Natural killer cell (primary cell): ENCODE results near the gene PIGS. TPM values are rescaled to one million over a fixed set of nuclear protein-coding genes. Genes with fewer than 3 reads are reported as not detected.

Source experiments
- ATAC-seq, 3 donors: fragments of 150-1000 bp in 2 of 3; fragments of 200-7000 bp in 1 of 3; cut with Tn5 transposase; 1 replicate in 1 of 3; 2 replicates in 2 of 3; pipeline ENCODE4 v1.10.0; 2021; ENCODE audit warnings: mild to moderate bottlenecking in 2 of 3, moderate library complexity in 2 of 3
- DNase-seq, 2 donors: peaks; one replicate each; pipeline versions ENCODE4 v3.0.0 to v3.0.0-alpha.2; 2013 to 2021; ENCODE audit warnings: mixed read lengths in 1 of 2
- H3K27ac ChIP-seq: one replicate; pipeline ENCODE4 v1.5.1; 2013; ENCODE audit warnings: mild to moderate bottlenecking, low read length
- H3K27me3 ChIP-seq: one replicate; pipeline ENCODE4 v1.6.1; 2013; ENCODE audit warnings: low read length; ENCODE audit not compliant: control insufficient read depth, insufficient read depth
- H3K36me3 ChIP-seq: one replicate; pipeline ENCODE4 v1.6.1; 2013; ENCODE audit warnings: low read length; ENCODE audit not compliant: control insufficient read depth, insufficient read depth
- H3K4me1 ChIP-seq: one replicate; pipeline ENCODE4 v1.6.1; 2013; ENCODE audit warnings: low read length; ENCODE audit not compliant: control insufficient read depth, insufficient read depth
- H3K4me3 ChIP-seq: one replicate; pipeline ENCODE4 v1.5.1; 2013; ENCODE audit warnings: low read length
- H3K9me3 ChIP-seq: one replicate; pipeline ENCODE4 v1.6.1; 2013; ENCODE audit warnings: low read length; ENCODE audit not compliant: control insufficient read depth, insufficient read depth
- H3K27ac Mint-ChIP-seq, 2 donors: one replicate each; pipeline ENCODE4 v1.8.0; 2022; ENCODE audit warnings: mild to moderate bottlenecking in 2 of 2, mixed read lengths in 2 of 2, moderate library complexity in 1 of 2
- H3K27me3 Mint-ChIP-seq, 2 donors: one replicate each; pipeline ENCODE4 v1.8.0; 2022; ENCODE audit warnings: low read depth in 2 of 2, mixed read lengths in 2 of 2
- H3K36me3 Mint-ChIP-seq: one replicate; pipeline ENCODE4 v1.8.0; 2022; ENCODE audit warnings: mixed read lengths
- H3K4me1 Mint-ChIP-seq, 2 donors: one replicate each; pipeline ENCODE4 v1.8.0; 2022; ENCODE audit warnings: mixed read lengths in 2 of 2
- H3K4me3 Mint-ChIP-seq: one replicate; pipeline ENCODE4 v1.8.0; 2022; ENCODE audit warnings: mild to moderate bottlenecking, moderate library complexity, mixed read lengths
- H3K9me3 Mint-ChIP-seq, 2 donors: one replicate each; pipeline ENCODE4 v1.8.0; 2022; ENCODE audit warnings: mixed read lengths in 2 of 2
- WGBS: methylation state at CpG from one replicate; pipeline ENCODE4 v1.1.7; 2013; ENCODE audit warnings: missing lambda C conversion rate; ENCODE audit not compliant: insufficient coverage; 5-methylcytosine and 5-hydroxymethylcytosine counted together
- intact Hi-C: fragments of 100-400 bp; cut with micrococcal nuclease; formaldehyde crosslinking; loops from one replicate; pipeline ENCODE4 v1.14.2; 2022
- total RNA-seq, 4 donors: library from RNA; stranded (reverse); fragments of 120-200 nt in 1 of 4; gene quantifications; one replicate each; pipeline versions ENCODE4 v1.2.3 to v1.2.4, GENCODE V29; 2013 to 2022
- TF ChIP-seq, protein P1 (sequence below): fragments of 200-600 bp; IDR thresholded peaks from one replicate; pipeline ENCODE4 v1.8.0; 2022; ENCODE audit warnings: antibody characterized with exemption

PIGS gene
- total RNA-seq, 3 donors from 2014 or later (not counting 1 experiment from before 2014, with no cell fraction given): 88.3 to 95.3 (median 92.3) TPM

DNA sequence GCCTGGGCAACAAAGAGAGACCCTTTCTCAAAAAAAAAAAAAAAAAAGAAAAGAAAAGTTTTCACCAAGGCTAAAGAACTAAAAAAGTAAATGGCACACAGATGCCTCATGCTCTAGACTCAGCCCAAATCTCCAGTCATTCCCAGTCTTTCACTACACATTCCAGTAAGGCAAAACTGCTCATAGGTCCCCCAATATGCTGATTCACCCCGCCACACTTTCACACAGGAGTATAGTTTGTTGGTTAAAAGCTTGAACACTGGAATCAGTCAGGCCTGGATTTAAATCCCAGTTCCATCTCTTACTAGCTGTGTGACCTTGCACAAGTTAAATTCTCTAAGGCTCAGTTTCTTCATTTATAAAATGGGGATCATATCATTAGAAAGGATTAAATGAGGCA lies 1.9 kb downstream of the PIGS start:
- no peaks in the 10 kb centered on the region for H3K36me3 Mint-ChIP-seq
- Histone ChIP-seq H3K27me3 (no peaks in the 10 kb centered on the region), H3K4me3 (no peak overlapping the region), H3K36me3 (no peaks in the 10 kb centered on the region), H3K27ac (no peak overlapping the region), H3K9me3 (no peaks in the 10 kb centered on the region), H3K4me1 (peaks cover 26% of the 10 kb centered on the region)
- peak overlapping the region; percentile 96 for H3K4me3 Mint-ChIP-seq
- H3K4me1 Mint-ChIP-seq: peaks cover 49 to 53% of the 10 kb centered on the region in 2 donors
- no peak for DNase-seq
- intact Hi-C loops: no loop called here
- no peaks in the 10 kb centered on the region for H3K9me3 Mint-ChIP-seq
- no peak for ATAC-seq
- H3K27ac Mint-ChIP-seq: peak overlapping the region; percentile 88 to 91
- no peaks in the 10 kb centered on the region for H3K27me3 Mint-ChIP-seq
- TF ChIP-seq, protein P1, sequence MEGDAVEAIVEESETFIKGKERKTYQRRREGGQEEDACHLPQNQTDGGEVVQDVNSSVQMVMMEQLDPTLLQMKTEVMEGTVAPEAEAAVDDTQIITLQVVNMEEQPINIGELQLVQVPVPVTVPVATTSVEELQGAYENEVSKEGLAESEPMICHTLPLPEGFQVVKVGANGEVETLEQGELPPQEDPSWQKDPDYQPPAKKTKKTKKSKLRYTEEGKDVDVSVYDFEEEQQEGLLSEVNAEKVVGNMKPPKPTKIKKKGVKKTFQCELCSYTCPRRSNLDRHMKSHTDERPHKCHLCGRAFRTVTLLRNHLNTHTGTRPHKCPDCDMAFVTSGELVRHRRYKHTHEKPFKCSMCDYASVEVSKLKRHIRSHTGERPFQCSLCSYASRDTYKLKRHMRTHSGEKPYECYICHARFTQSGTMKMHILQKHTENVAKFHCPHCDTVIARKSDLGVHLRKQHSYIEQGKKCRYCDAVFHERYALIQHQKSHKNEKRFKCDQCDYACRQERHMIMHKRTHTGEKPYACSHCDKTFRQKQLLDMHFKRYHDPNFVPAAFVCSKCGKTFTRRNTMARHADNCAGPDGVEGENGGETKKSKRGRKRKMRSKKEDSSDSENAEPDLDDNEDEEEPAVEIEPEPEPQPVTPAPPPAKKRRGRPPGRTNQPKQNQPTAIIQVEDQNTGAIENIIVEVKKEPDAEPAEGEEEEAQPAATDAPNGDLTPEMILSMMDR: no peak
- WGBS: no CpG with 5 or more reads among the region's 1 CpG

DNA sequence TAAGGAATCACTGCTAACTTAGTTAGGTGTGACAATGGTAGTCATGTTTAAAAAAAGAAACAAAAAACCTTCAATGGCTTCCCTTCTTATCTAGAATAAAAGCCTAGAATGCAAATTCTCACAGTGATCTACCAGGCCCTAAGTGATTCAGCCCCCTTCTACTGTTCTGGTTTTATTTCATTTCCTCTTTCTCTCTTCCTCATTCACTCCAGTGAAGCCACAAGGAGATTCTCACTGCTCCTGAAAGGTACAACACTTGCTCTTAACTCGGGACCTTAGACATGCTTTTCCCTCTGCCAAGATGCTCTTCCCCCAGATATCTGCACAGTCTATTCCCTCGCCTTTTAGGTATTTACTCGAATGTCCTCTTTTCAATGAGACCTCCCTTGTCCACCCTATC lies 3.7 kb downstream of the PIGS start:
- no peaks in the 10 kb centered on the region for H3K36me3 Mint-ChIP-seq
- H3K27ac Mint-ChIP-seq: peak overlapping the region; percentile 28 to 59
- peaks cover 24% of the 10 kb centered on the region for H3K4me1 ChIP-seq
- H3K27me3 ChIP-seq: no peaks in the 10 kb centered on the region
- ATAC-seq (no peak), DNase-seq (peak in 1 of 2 donors; percentile 4)
- H3K4me1 Mint-ChIP-seq: peaks cover 44 to 49% of the 10 kb centered on the region in 2 donors
- no peaks in the 10 kb centered on the region for H3K9me3 Mint-ChIP-seq
- H3K36me3 ChIP-seq: peaks cover 12% of the 10 kb centered on the region
- H3K4me3 ChIP-seq: no peak overlapping the region
- no peak overlapping the region for H3K4me3 Mint-ChIP-seq
- H3K27me3 Mint-ChIP-seq: no peaks in the 10 kb centered on the region
- no peaks in the 10 kb centered on the region for H3K9me3 ChIP-seq
- TF ChIP-seq, protein P1: no peak
- WGBS: 60% methylated on average over 3 of the region's 3 CpGs
- intact Hi-C loops: no loop called here
- H3K27ac ChIP-seq: no peak overlapping the region

DNA sequence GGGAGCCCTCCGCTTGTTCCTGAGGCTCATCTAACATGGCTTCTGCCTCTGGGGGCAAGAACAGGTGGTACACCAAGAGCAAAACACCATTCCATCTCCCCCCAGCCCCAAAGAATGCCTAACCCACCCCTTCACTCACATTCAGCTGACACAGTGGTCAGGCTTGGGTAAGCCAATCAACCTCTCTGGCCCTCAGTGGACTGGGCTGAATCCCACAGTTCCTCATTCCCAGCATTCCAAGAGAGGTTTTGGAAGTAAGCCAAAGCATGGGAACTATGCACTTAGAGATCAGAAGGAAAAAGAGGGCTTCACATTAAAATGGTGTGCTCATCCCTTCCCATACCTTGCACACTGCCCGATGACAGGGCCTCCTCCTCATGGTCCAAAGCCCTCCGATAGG lies 7.8 kb downstream of the PIGS start:
- Histone ChIP-seq H3K4me1 (peaks cover 3% of the 10 kb centered on the region), H3K9me3 (no peaks in the 10 kb centered on the region), H3K36me3 (peaks cover 35% of the 10 kb centered on the region), H3K27me3 (no peaks in the 10 kb centered on the region), H3K4me3 (no peak overlapping the region), H3K27ac (no peak overlapping the region)
- H3K36me3 Mint-ChIP-seq: no peaks in the 10 kb centered on the region
- TF ChIP-seq, protein P1: no peak
- ATAC-seq (no peak), DNase-seq (no peak)
- no peaks in the 10 kb centered on the region for H3K9me3 Mint-ChIP-seq
- H3K27ac Mint-ChIP-seq: no peak overlapping the region
- WGBS: 94% methylated on average over 3 of the region's 3 CpGs
- intact Hi-C loops: no loop called here
- H3K4me3 Mint-ChIP-seq: no peak overlapping the region
- H3K27me3 Mint-ChIP-seq: no peaks in the 10 kb centered on the region
- peaks cover 14 to 19% of the 10 kb centered on the region in 2 donors for H3K4me1 Mint-ChIP-seq

DNA sequence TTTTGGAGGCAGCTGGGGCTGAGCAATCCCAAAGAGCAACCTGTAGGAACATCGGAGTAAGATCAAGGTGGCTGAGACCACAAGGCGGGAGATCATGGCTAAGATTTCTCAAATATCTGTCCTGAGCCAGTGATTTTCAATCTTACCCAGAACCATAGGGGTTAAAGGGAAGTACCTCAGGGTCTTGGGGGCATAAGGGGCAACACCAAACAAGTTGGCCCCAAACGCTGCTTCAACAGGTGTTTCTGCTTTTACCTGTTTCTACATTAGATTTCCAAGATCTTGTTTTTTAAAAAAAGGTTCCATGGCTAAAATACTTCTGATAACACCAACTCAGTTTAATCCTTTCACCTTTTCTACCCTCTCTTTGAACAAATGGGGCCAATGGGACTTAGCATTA lies 16.3 kb downstream of the PIGS start:
- H3K27ac ChIP-seq: no peak overlapping the region
- no peak overlapping the region for H3K4me3 Mint-ChIP-seq
- no peaks in the 10 kb centered on the region for H3K9me3 ChIP-seq
- TF ChIP-seq, protein P1: no peak
- DNase-seq (no peak), ATAC-seq (no peak)
- H3K9me3 Mint-ChIP-seq: no peaks in the 10 kb centered on the region
- no peaks in the 10 kb centered on the region for H3K27me3 Mint-ChIP-seq
- no peak overlapping the region for H3K4me3 ChIP-seq
- H3K27me3 ChIP-seq: no peaks in the 10 kb centered on the region
- H3K36me3 Mint-ChIP-seq: peaks cover 17% of the 10 kb centered on the region
- intact Hi-C loops: no loop called here
- WGBS: 92% methylated on average over 3 of the region's 3 CpGs
- no peak overlapping the region for H3K27ac Mint-ChIP-seq
- H3K36me3 ChIP-seq: peaks cover 62% of the 10 kb centered on the region
- H3K4me1 ChIP-seq: peaks cover 26% of the 10 kb centered on the region
- H3K4me1 Mint-ChIP-seq: peaks cover 26 to 36% of the 10 kb centered on the region in 2 donors
